Measurements from ENCODE around the gene SEMA5A. TPM values are rescaled to one million over a fixed set of nuclear protein-coding genes. Genes with fewer than 3 reads are reported as not detected.

Gene SEMA5A
- total and polyA plus RNA-seq, 4 experiments from 2014 or later: 1.1 to 4.5 (median 2.4) TPM

- Mint-ChIP-seq H3K27me3 (no peaks in the 10 kb centered on the region), H3K27ac (no peak overlapping the region), H3K9me3 (peaks cover 0 to 10% (median 3%) of the 10 kb centered on the region in 8 donors), H3K36me3 (no peaks in the 10 kb centered on the region), H3K4me3 (no peak overlapping the region), H3K4me1 (no peaks in the 10 kb centered on the region)
- no peaks in the 10 kb centered on the region for H3K36me3 ChIP-seq (ENCODE audit: insufficient read depth, low read length)
- no peaks in the 10 kb centered on the region for H3K9me3 ChIP-seq (ENCODE audit: control insufficient read depth in 1 of 2, low read length in 2 of 2)
- no peaks in the 10 kb centered on the region for H3K27me3 ChIP-seq (ENCODE audit: insufficient read depth, low read length)
- POLR2A ChIA-PET (ENCODE audit: partially characterized antibody): no interaction called here
- H3K4me1 ChIP-seq (ENCODE audit: insufficient read depth, low read length): no peaks in the 10 kb centered on the region
- no peak overlapping the region for H3K4me3 ChIP-seq (ENCODE audit: low read length in 2 of 2)
- intact Hi-C loops (cut with micrococcal nuclease): no loop called here
- CTCF ChIA-PET (ENCODE audit: partially characterized antibody): no interaction called here
- no peak overlapping the region for H3K27ac ChIP-seq (ENCODE audit: low read depth, low read length)
- DNase-seq: no peak
Measured at GRCh38 chr5:9451037-9451436, 94.8 kb downstream of the SEMA5A start.

- DNase-seq: no peak
- H3K27me3 ChIP-seq (ENCODE audit: insufficient read depth, low read length): no peaks in the 10 kb centered on the region
- intact Hi-C loops (cut with micrococcal nuclease): no loop called here
- ChIA-PET POLR2A (ENCODE audit: partially characterized antibody) (no interaction called here), CTCF (ENCODE audit: partially characterized antibody) (no interaction called here)
- H3K9me3 ChIP-seq (ENCODE audit: control insufficient read depth in 1 of 2, low read length in 2 of 2): no peaks in the 10 kb centered on the region
- no peaks in the 10 kb centered on the region for H3K4me1 ChIP-seq (ENCODE audit: insufficient read depth, low read length)
- H3K27ac ChIP-seq (ENCODE audit: low read depth, low read length): no peak overlapping the region
- Mint-ChIP-seq H3K4me1 (no peaks in the 10 kb centered on the region), H3K36me3 (no peaks in the 10 kb centered on the region), H3K4me3 (no peak overlapping the region), H3K27me3 (no peaks in the 10 kb centered on the region), H3K27ac (no peak overlapping the region), H3K9me3 (peaks cover 0 to 14% (median 7%) of the 10 kb centered on the region in 8 donors)
- H3K36me3 ChIP-seq (ENCODE audit: insufficient read depth, low read length): no peaks in the 10 kb centered on the region
- H3K4me3 ChIP-seq (ENCODE audit: low read length in 2 of 2): no peak overlapping the region
Measured at GRCh38 chr5:9447691-9448090, 98.2 kb downstream of the SEMA5A start.

DNA sequence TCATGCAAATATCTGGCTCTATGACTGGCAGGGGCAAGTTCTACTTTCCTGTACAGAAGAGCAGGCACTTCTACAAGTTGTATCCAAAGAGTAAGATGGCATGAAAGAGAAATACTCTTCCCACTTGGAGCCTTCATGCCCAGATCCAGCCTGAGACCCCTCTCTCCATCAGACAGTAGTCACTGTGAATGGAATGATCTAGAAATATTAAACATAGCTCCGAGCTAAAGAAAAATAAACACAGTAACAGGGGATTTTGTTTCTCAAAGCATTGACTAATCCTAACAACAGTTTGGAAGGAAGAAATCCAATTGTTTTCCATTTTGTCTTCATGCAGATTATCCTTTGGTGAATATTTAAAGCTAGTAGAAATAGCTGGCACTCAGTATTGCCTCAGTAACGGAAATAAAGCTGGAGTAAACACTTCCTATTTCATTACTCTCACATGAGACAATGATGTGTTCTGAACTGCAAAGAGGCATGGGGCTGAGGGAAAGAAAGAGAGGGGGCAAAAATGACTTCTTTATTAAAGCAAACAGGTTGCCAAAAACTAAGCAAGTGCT, 100.0 kb downstream of the SEMA5A start:
- no peak overlapping the region for H3K27ac Mint-ChIP-seq
- POLR2A ChIA-PET (ENCODE audit: partially characterized antibody): no interaction called here
- no peak for DNase-seq
- H3K4me3 Mint-ChIP-seq: no peak overlapping the region
- H3K27me3 Mint-ChIP-seq: peaks cover 0 to 1% of the 10 kb centered on the region in 2 donors
- intact Hi-C loops (cut with micrococcal nuclease): no loop called here
- Histone ChIP-seq H3K4me3 (ENCODE audit: low read length in 2 of 2) (no peak overlapping the region), H3K9me3 (ENCODE audit: control insufficient read depth in 1 of 2, low read length in 2 of 2) (no peaks in the 10 kb centered on the region), H3K4me1 (ENCODE audit: insufficient read depth, low read length) (no peaks in the 10 kb centered on the region), H3K36me3 (ENCODE audit: insufficient read depth, low read length) (no peaks in the 10 kb centered on the region), H3K27me3 (ENCODE audit: insufficient read depth, low read length) (no peaks in the 10 kb centered on the region), H3K27ac (ENCODE audit: low read depth, low read length) (no peak overlapping the region)
- no peaks in the 10 kb centered on the region for H3K36me3 Mint-ChIP-seq
- H3K9me3 Mint-ChIP-seq: peaks cover 0 to 28% (median 10%) of the 10 kb centered on the region in 8 donors
- H3K4me1 Mint-ChIP-seq: peaks cover 0 to 1% (median 0%) of the 10 kb centered on the region in 4 donors
- CTCF ChIA-PET (ENCODE audit: partially characterized antibody): no interaction called here

- Mint-ChIP-seq H3K36me3 (no peaks in the 10 kb centered on the region), H3K27ac (no peak overlapping the region), H3K27me3 (peaks cover 0 to 1% of the 10 kb centered on the region in 2 donors), H3K9me3 (peaks cover 0 to 29% (median 12%) of the 10 kb centered on the region in 8 donors), H3K4me3 (no peak overlapping the region), H3K4me1 (peaks cover 0 to 1% (median 0%) of the 10 kb centered on the region in 4 donors)
- POLR2A ChIA-PET (ENCODE audit: partially characterized antibody): no interaction called here
- H3K36me3 ChIP-seq (ENCODE audit: insufficient read depth, low read length): no peaks in the 10 kb centered on the region
- H3K4me1 ChIP-seq (ENCODE audit: insufficient read depth, low read length): no peaks in the 10 kb centered on the region
- no peak overlapping the region for H3K27ac ChIP-seq (ENCODE audit: low read depth, low read length)
- no peak for DNase-seq
- H3K4me3 ChIP-seq (ENCODE audit: low read length in 2 of 2): no peak overlapping the region
- CTCF ChIA-PET (ENCODE audit: partially characterized antibody): no interaction called here
- intact Hi-C loops (cut with micrococcal nuclease): no loop called here
- H3K9me3 ChIP-seq (ENCODE audit: control insufficient read depth in 1 of 2, low read length in 2 of 2): no peaks in the 10 kb centered on the region
- H3K27me3 ChIP-seq (ENCODE audit: insufficient read depth, low read length): no peaks in the 10 kb centered on the region
Measured at GRCh38 chr5:9444346-9444745, 101.5 kb downstream of the SEMA5A start.

GRCh38 chr5:9441610-9442009, 104.3 kb downstream of the SEMA5A start:
- no peak overlapping the region for H3K4me3 ChIP-seq (ENCODE audit: low read length in 2 of 2)
- CTCF ChIA-PET (ENCODE audit: partially characterized antibody): no interaction called here
- POLR2A ChIA-PET (ENCODE audit: partially characterized antibody): no interaction called here
- peaks cover 0 to 1% of the 10 kb centered on the region in 2 donors for H3K27me3 Mint-ChIP-seq
- no peak overlapping the region for H3K4me3 Mint-ChIP-seq
- no peaks in the 10 kb centered on the region for H3K36me3 ChIP-seq (ENCODE audit: insufficient read depth, low read length)
- H3K27me3 ChIP-seq (ENCODE audit: insufficient read depth, low read length): no peaks in the 10 kb centered on the region
- H3K9me3 Mint-ChIP-seq: peaks cover 2 to 24% (median 9%) of the 10 kb centered on the region in 8 donors
- intact Hi-C loops (cut with micrococcal nuclease): no loop called here
- no peaks in the 10 kb centered on the region for H3K4me1 ChIP-seq (ENCODE audit: insufficient read depth, low read length)
- no peaks in the 10 kb centered on the region for H3K9me3 ChIP-seq (ENCODE audit: control insufficient read depth in 1 of 2, low read length in 2 of 2)
- H3K27ac Mint-ChIP-seq: no peak overlapping the region
- peaks cover 0 to 3% of the 10 kb centered on the region in 2 donors for H3K36me3 Mint-ChIP-seq
- H3K4me1 Mint-ChIP-seq: peaks cover 0 to 1% (median 0%) of the 10 kb centered on the region in 4 donors
- no peak for DNase-seq
- no peak overlapping the region for H3K27ac ChIP-seq (ENCODE audit: low read depth, low read length)

DNA sequence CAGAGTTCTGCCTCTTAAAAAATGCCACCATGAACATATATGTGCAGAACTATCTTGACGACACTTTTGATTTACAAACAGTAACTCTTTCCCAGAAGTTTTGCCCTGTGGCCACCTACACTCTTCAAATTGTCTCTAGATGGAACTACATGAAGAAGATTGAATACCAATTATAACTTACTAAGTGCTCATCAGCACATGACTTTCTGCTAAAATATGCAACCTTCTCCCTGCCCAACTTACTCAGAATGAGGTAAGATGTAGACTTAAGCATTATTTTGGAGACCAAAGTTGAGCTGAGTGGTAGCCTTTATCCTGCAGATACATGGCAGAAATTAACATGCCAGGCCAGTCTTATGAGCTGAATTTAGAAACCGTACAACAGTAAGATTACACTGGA, 105.4 kb downstream of the SEMA5A start:
- Mint-ChIP-seq H3K4me1 (peaks cover 0 to 1% (median 0%) of the 10 kb centered on the region in 4 donors), H3K36me3 (peaks cover 0 to 5% of the 10 kb centered on the region in 2 donors), H3K4me3 (no peak overlapping the region), H3K9me3 (peaks cover 2 to 29% (median 9%) of the 10 kb centered on the region in 8 donors), H3K27me3 (peaks cover 0 to 1% of the 10 kb centered on the region in 2 donors), H3K27ac (no peak overlapping the region)
- Histone ChIP-seq H3K36me3 (ENCODE audit: insufficient read depth, low read length) (no peaks in the 10 kb centered on the region), H3K4me3 (ENCODE audit: low read length in 2 of 2) (no peak overlapping the region), H3K4me1 (ENCODE audit: insufficient read depth, low read length) (no peaks in the 10 kb centered on the region), H3K27me3 (ENCODE audit: insufficient read depth, low read length) (no peaks in the 10 kb centered on the region), H3K9me3 (ENCODE audit: control insufficient read depth in 1 of 2, low read length in 2 of 2) (no peaks in the 10 kb centered on the region), H3K27ac (ENCODE audit: low read depth, low read length) (no peak overlapping the region)
- ChIA-PET POLR2A (ENCODE audit: partially characterized antibody) (no interaction called here), CTCF (ENCODE audit: partially characterized antibody) (no interaction called here)
- intact Hi-C loops (cut with micrococcal nuclease): no loop called here
- DNase-seq: no peak

DNA sequence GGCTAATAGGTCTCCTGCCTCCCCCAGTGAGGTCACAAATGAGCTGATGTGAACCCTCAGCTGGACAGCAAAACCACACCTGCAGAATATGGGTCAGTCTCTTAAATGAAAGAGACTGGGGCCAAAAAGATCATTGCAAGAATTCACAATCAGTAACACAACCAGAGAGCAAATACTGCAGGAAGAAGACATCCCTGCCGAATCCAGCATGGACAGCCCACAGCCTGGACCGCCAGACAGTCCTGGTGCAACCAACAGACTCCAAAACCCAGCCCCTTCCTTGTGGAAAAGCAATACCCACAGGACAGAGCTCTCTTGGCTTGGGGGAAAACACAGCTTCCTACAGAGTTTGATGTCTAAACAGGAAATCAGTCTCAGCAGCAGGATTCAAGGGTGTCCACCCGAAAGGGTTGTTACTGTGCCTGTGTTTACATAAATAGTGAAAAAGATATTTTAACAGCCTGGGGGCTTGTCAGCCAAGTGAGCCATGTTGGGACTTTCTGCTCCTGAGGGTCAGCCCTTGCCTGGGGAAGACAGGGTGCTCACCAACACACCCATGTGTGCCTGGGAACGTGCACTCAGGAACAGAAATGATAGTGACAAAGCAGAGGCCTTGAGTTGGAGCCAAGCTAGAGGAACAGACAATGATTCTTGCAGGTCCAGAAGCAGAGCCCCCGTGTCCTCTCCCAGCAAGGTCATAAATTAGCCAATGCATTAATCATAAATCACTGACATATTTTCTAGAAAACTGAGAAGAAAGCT, 106.2 kb downstream of the SEMA5A start:
- Histone ChIP-seq H3K9me3 (ENCODE audit: control insufficient read depth in 1 of 2, low read length in 2 of 2) (no peaks in the 10 kb centered on the region), H3K4me3 (ENCODE audit: low read length in 2 of 2) (no peak overlapping the region), H3K27ac (ENCODE audit: low read depth, low read length) (no peak overlapping the region), H3K4me1 (ENCODE audit: insufficient read depth, low read length) (no peaks in the 10 kb centered on the region), H3K27me3 (ENCODE audit: insufficient read depth, low read length) (no peaks in the 10 kb centered on the region), H3K36me3 (ENCODE audit: insufficient read depth, low read length) (no peaks in the 10 kb centered on the region)
- POLR2A ChIA-PET (ENCODE audit: partially characterized antibody): no interaction called here
- no peak for DNase-seq
- peaks cover 2 to 27% (median 9%) of the 10 kb centered on the region in 8 donors for H3K9me3 Mint-ChIP-seq
- intact Hi-C loops (cut with micrococcal nuclease): no loop called here
- no peak overlapping the region for H3K4me3 Mint-ChIP-seq
- peaks cover 0 to 1% (median 0%) of the 10 kb centered on the region in 4 donors for H3K4me1 Mint-ChIP-seq
- H3K36me3 Mint-ChIP-seq: peaks cover 0 to 5% of the 10 kb centered on the region in 2 donors
- CTCF ChIA-PET (ENCODE audit: partially characterized antibody): no interaction called here
- peaks cover 0 to 1% of the 10 kb centered on the region in 2 donors for H3K27me3 Mint-ChIP-seq
- no peak overlapping the region for H3K27ac Mint-ChIP-seq

Measured in CD4-positive, alpha-beta memory T cell (primary cell).